Endothelial cell of umbilical vein (primary cell): ENCODE data around the gene RSL24D1. TPM values are rescaled to one million over a fixed set of nuclear protein-coding genes. Genes with fewer than 3 reads are reported as not detected.

Experiments
- BruUV-seq: library from RNA; stranded (reverse); fragments of 400-500 nt; replicated peaks from 2 replicates; lab custom pipeline; 2021; lab: Mats Ljungman, UMichigan
- CTCF ChIA-PET: fragments of 300-600, 350-600 bp; sonication (Branson Sonifier 250); formaldehyde crosslinking; loops from one replicate; lab custom pipeline; 2021; ENCODE audit warnings: antibody characterized with exemption, inconsistent platforms; lab: Charles Lee
- POLR2A ChIA-PET: fragments of 300-600, 350-600 bp; sonication (Branson Sonifier 250); formaldehyde crosslinking; loops from one replicate; lab custom pipeline; 2021; ENCODE audit warnings: antibody characterized with exemption, inconsistent platforms; lab: Charles Lee
- DNase-seq: peaks from one replicate; pipeline ENCODE4 v3.0.0-alpha.2; 2011; ENCODE audit warnings: low read depth, low spot score
- FAIRE-seq: peaks from 2 replicates; lab custom pipeline; 2011; peaks lifted over from hg19 to GRCh38; lab: Jason Lieb, UNC
- H2AFZ ChIP-seq: 2 replicates; pipeline ENCODE4 v1.6.0; 2012; ENCODE audit warnings: low read depth, low read length, control low read depth, inconsistent platforms
- H3K27ac ChIP-seq: 2 replicates; pipeline ENCODE4 v1.5.1; 2011; ENCODE audit warnings: low read depth, mild to moderate bottlenecking, control low read depth, low read length, moderate library complexity; ENCODE audit not compliant: insufficient read depth
- H3K27me3 ChIP-seq, 2 experiments: 2 replicates each; pipeline versions ENCODE4 v1.6.0 to v1.6.1; 2011; ENCODE audit warnings: low read length in 2 of 2, mixed read lengths in 1 of 2; ENCODE audit not compliant: control insufficient read depth in 2 of 2, insufficient read depth in 2 of 2
- H3K36me3 ChIP-seq, 2 experiments: 2 replicates in 1 of 2; 3 replicates in 1 of 2; pipeline ENCODE4 v1.5.1; 2011; ENCODE audit warnings: low read length in 2 of 2, mild to moderate bottlenecking in 1 of 2, moderate library complexity in 1 of 2; ENCODE audit not compliant: control insufficient read depth in 2 of 2, insufficient read depth in 2 of 2; ENCODE audit errors: extremely low read depth in 1 of 2
- H3K4me1 ChIP-seq: 3 replicates; pipeline ENCODE4 v1.5.1; 2011; ENCODE audit warnings: mild to moderate bottlenecking, low read length; ENCODE audit not compliant: control insufficient read depth, insufficient read depth; ENCODE audit errors: extremely low read depth
- H3K4me2 ChIP-seq: 2 replicates; pipeline ENCODE4 v1.6.1; 2011; ENCODE audit warnings: low read length, control low read depth, mixed read lengths; ENCODE audit not compliant: insufficient read depth
- H3K4me3 ChIP-seq, 3 experiments: fragments of 200-600 bp in 1 of 3; sonication (generic), shearing (Covaris generic) in 1 of 3; replicated peaks in 1 of 3; 2 replicates each; pipeline ENCODE4 v1.5.1; 2011 to 2016; ENCODE audit warnings: control low read depth in 3 of 3, low read length in 3 of 3, mild to moderate bottlenecking in 2 of 3, inconsistent platforms in 1 of 3, low read depth in 1 of 3, moderate library complexity in 1 of 3; ENCODE audit not compliant: insufficient read depth in 1 of 3
- H3K79me2 ChIP-seq: 2 replicates; pipeline ENCODE4 v1.6.0; 2012; ENCODE audit warnings: low read length, inconsistent platforms; ENCODE audit not compliant: control insufficient read depth, insufficient read depth
- H3K9ac ChIP-seq: replicated peaks from 2 replicates; pipeline ENCODE3; 2011; ENCODE audit warnings: low read length, control low read depth; ENCODE audit not compliant: insufficient read depth; ENCODE audit errors: extremely low read depth
- H3K9me1 ChIP-seq: replicated peaks from 3 replicates; pipeline ENCODE4 v1.6.0; 2011; ENCODE audit warnings: mild to moderate bottlenecking, low read length; ENCODE audit not compliant: control insufficient read depth, insufficient read depth; ENCODE audit errors: extremely low read depth
- H3K9me3 ChIP-seq: replicated peaks from 2 replicates; pipeline ENCODE4 v1.5.1; 2012; ENCODE audit warnings: low read length, inconsistent platforms; ENCODE audit not compliant: control insufficient read depth, insufficient read depth
- H4K20me1 ChIP-seq: replicated peaks from 2 replicates; pipeline ENCODE3; 2011; ENCODE audit warnings: mild to moderate bottlenecking, low read length; ENCODE audit not compliant: control insufficient read depth, insufficient read depth; ENCODE audit errors: extremely low read depth
- CTCF ChIP-seq, 2 donors: IDR thresholded peaks; 1 replicate in 1 of 2; 2 replicates in 1 of 2; pipeline ENCODE4 v1.5.1; 2011; ENCODE audit warnings: low read length in 2 of 2, mild to moderate bottlenecking in 2 of 2, moderate library complexity in 2 of 2, control low read depth in 1 of 2, inconsistent platforms in 1 of 2, low read depth in 1 of 2; ENCODE audit not compliant: insufficient read depth in 1 of 2; ENCODE audit errors: extremely low read depth in 1 of 2
- EZH2 ChIP-seq: IDR thresholded peaks from 2 replicates; pipeline ENCODE4 v1.6.1; 2012; ENCODE audit warnings: borderline replicate concordance, low read depth, mild to moderate bottlenecking, moderate library complexity, low read length, inconsistent platforms; ENCODE audit not compliant: severe bottlenecking
- FOS ChIP-seq: IDR thresholded peaks from 2 replicates; pipeline ENCODE4 v1.6.1; 2011; ENCODE audit warnings: mild to moderate bottlenecking, low read length, moderate library complexity, borderline replicate concordance; ENCODE audit not compliant: insufficient read depth
- GATA2 ChIP-seq: IDR thresholded peaks from 2 replicates; pipeline ENCODE4 v1.7.0; 2011; ENCODE audit warnings: low read depth, mild to moderate bottlenecking, moderate library complexity, mixed read lengths, low read length; ENCODE audit not compliant: insufficient read length, insufficient read depth
- JUN ChIP-seq: IDR thresholded peaks from 2 replicates; pipeline ENCODE4 v1.6.1; 2011; ENCODE audit warnings: borderline replicate concordance, low read depth; ENCODE audit not compliant: insufficient read length, insufficient read depth
- MYC ChIP-seq: IDR thresholded peaks from one replicate; pipeline ENCODE4 v1.6.1; 2011; ENCODE audit warnings: mild to moderate bottlenecking, low read depth, low read length
- POLR2A ChIP-seq: IDR thresholded peaks from 2 replicates; pipeline ENCODE4 v1.6.1; 2012; ENCODE audit warnings: low read depth, mild to moderate bottlenecking, control low read depth, low read length
- POLR2AphosphoS5 ChIP-seq: IDR thresholded peaks from 2 replicates; pipeline ENCODE4 v1.6.1; 2012; ENCODE audit warnings: low read depth, mild to moderate bottlenecking, control low read depth, low read length, moderate library complexity; ENCODE audit not compliant: insufficient read depth
- dilution Hi-C: fragments of 300-500 bp; cut with MboI; formaldehyde crosslinking; loops from one replicate; pipeline ENCODE4 v1.15.0; 2019; ENCODE audit warnings: low sequenced_read_pairs; ENCODE audit not compliant: extremely low pct_ligation_motif_present
- intact Hi-C: fragments of 100-400 bp; cut with micrococcal nuclease; formaldehyde crosslinking; loops from one replicate; pipeline ENCODE4 v1.10.0; 2022
- polyA plus RNA-seq, 4 experiments: library from polyadenylated mRNA; depleted of rRNA in 3 of 4; stranded (reverse) in 3 of 4; unstranded in 1 of 4; fragments of >200 nt; gene quantifications; 2 replicates each; pipeline versions ENCODE4 v1.2.1 to v1.2.3, GENCODE V29; 2011 to 2012; ENCODE audit warnings: missing spikeins in 1 of 4
- total RNA-seq: library from RNA; stranded (reverse); gene quantifications from 2 replicates; pipeline ENCODE4 v1.2.3, GENCODE V29; 2021
- TF ChIP-seq, protein P1 (sequence below): IDR thresholded peaks from 2 replicates; pipeline ENCODE4 v1.6.1; 2011; ENCODE audit not compliant: insufficient read depth, insufficient read length

The RSL24D1 gene
- total and polyA plus RNA-seq, 2 donors (not counting 3 experiments of a cell fraction or from before 2014, with no cell fraction given) = 18.4 to 60.0 TPM

DNA sequence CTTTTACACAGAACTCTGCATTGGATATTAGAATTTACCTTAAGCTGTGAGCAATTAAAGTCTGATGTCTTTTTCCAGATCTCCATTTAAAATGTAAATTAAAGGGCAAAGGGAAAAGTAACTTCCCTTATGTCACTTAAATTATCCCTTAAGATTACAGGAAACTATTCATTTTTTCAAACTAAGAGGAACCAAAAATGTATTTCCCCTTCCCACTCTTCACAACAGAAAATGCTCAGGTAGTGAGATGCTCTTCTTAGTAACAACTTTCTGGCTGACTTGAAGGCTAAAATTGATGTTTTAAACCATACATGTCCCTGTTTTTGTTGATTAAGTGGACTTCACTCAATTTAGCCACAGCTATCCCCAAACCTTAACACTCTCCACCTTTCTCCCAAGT lies 17.6 kb downstream of the RSL24D1 start:
- no peaks in the 10 kb centered on the region for H4K20me1 ChIP-seq
- TF ChIP-seq GATA2 (no peak), MYC (no peak), JUN (no peak), POLR2AphosphoS5 (no peak), FOS (no peak), CTCF (IDR thresholded peaks at IDR 0.05; ENCODE audit: extremely low read depth in 1 of 2, insufficient read depth in 1 of 2, low read depth in 1 of 2, low read length in 2 of 2) (no peak), POLR2A (no peak), EZH2 (no peak)
- TF ChIP-seq, protein P1, sequence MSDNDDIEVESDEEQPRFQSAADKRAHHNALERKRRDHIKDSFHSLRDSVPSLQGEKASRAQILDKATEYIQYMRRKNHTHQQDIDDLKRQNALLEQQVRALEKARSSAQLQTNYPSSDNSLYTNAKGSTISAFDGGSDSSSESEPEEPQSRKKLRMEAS = no peak
- H3K4me3 ChIP-seq = no peak overlapping the region
- no peaks in the 10 kb centered on the region for H3K9me1 ChIP-seq
- H3K27me3 ChIP-seq = no peaks in the 10 kb centered on the region
- FAIRE-seq = no peak
- no peak overlapping the region for H3K9ac ChIP-seq
- BruUV-seq = no TSS peak
- peaks cover 2% of the 10 kb centered on the region for H3K4me1 ChIP-seq
- ChIA-PET POLR2A (no interaction called here), CTCF (interaction anchor here (1.0 to 1.4 kb wide), 4 partner anchors 10 to 18 kb away, joined by 3 to 4 read pairs (median 4); partner anchors contain the start of gene RSL24D1)
- no peak overlapping the region for H2AFZ ChIP-seq
- intact Hi-C loops (no loop called here), dilution Hi-C loops (no loop called here)
- no peak overlapping the region for H3K4me2 ChIP-seq
- no peaks in the 10 kb centered on the region for H3K9me3 ChIP-seq
- H3K79me2 ChIP-seq = no peaks in the 10 kb centered on the region
- DNase-seq = no peak
- H3K36me3 ChIP-seq = peaks cover 5 to 20% of the 10 kb centered on the region in 2 experiments
- H3K27ac ChIP-seq = no peak overlapping the region
